ENCODE measurements around the gene RIMS1. TPM values are rescaled to one million over a fixed set of nuclear protein-coding genes. Genes with fewer than 3 reads are reported as not detected.
A peak's percentile ranks its signal among the peaks of the same experiment; 100 is the strongest.

RIMS1 gene
- total RNA-seq, 2 donors from 2014 or later, result 3.5 to 5.7 TPM

DNA sequence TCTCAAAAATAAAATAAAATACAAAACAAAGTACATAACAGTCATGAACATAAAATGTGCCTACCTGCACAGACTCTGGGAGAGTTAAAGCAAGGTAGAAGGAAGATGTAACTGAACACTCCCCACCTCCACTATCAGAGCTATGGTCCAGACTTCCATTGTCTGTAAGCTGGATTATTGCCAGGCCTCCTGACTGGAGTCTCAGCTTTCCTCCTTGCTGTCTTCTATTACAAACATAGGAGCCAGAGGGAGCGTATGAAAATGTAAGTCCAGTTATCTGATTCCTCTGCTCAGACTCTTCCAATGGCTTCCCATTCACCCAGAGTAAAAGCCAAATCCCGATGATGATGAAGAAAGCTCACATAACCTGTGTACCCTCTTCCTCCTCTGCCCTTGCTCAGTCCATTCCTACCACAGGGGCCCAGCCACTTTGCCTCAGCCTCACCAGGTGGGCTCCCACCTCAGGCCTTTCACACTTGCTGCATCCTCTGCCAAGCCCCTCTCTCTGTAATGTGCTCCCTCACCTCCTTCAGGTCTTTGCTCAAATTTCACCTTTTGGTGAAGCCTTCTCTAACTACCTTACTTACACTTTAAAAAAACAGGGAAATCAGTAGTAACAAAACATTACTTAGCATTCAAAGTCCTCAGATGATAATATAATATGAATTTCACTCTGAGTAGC is 194.1 kb downstream of the RIMS1 start:
- no peak overlapping the region for H3K4me3 ChIP-seq
- TF ChIP-seq, protein P1, sequence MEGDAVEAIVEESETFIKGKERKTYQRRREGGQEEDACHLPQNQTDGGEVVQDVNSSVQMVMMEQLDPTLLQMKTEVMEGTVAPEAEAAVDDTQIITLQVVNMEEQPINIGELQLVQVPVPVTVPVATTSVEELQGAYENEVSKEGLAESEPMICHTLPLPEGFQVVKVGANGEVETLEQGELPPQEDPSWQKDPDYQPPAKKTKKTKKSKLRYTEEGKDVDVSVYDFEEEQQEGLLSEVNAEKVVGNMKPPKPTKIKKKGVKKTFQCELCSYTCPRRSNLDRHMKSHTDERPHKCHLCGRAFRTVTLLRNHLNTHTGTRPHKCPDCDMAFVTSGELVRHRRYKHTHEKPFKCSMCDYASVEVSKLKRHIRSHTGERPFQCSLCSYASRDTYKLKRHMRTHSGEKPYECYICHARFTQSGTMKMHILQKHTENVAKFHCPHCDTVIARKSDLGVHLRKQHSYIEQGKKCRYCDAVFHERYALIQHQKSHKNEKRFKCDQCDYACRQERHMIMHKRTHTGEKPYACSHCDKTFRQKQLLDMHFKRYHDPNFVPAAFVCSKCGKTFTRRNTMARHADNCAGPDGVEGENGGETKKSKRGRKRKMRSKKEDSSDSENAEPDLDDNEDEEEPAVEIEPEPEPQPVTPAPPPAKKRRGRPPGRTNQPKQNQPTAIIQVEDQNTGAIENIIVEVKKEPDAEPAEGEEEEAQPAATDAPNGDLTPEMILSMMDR (IDR thresholded peaks at IDR 0.05), result no peak

DNA sequence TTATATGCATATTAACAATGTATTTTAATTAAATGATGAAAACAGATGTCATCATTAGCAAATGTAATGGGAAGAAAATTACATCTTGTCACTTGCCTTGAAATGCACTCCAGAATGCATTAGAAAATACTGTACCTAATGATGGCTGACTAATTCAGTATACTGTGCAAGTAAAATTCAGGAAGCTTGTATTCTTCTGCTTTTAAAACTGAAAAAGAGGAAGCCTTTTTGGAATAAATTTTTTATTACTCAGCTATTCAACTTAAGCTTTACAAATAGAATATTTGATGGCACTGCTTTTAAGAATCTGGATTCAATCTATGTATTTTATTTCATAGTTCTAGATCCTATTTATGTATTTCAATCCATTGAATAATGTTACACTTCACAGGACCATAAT is 195.5 kb downstream of the RIMS1 start:
- Histone ChIP-seq H3K27me3 (replicated peaks; ENCODE audit: insufficient read depth) (no peaks in the 10 kb centered on the region), H3K9me3 (no peaks in the 10 kb centered on the region), H3K27ac (no peak overlapping the region), H3K4me3 (no peak overlapping the region), H3K4me1 (ENCODE audit: control insufficient read depth in 1 of 2, low read depth in 2 of 2) (no peaks in the 10 kb centered on the region), H3K36me3 (no peaks in the 10 kb centered on the region)
- ATAC-seq (ENCODE audit: insufficient number of reproducible peaks, low FRiP score, low read depth), result no peak
- TF ChIP-seq, protein P1 (IDR thresholded peaks at IDR 0.05), result no peak
- DNase-seq (ENCODE audit: low spot score), result no peak

More for the DNA sequence above, 194.1 kb downstream of the RIMS1 start:
- Histone ChIP-seq H3K27me3 (replicated peaks; ENCODE audit: insufficient read depth) (no peaks in the 10 kb centered on the region), H3K27ac (no peak overlapping the region), H3K36me3 (no peaks in the 10 kb centered on the region), H3K9me3 (no peaks in the 10 kb centered on the region), H3K4me1 (ENCODE audit: control insufficient read depth in 1 of 2, low read depth in 2 of 2) (no peaks in the 10 kb centered on the region)
- DNase-seq (ENCODE audit: low spot score) (no peak), ATAC-seq (ENCODE audit: insufficient number of reproducible peaks, low FRiP score, low read depth) (no peak)

DNA sequence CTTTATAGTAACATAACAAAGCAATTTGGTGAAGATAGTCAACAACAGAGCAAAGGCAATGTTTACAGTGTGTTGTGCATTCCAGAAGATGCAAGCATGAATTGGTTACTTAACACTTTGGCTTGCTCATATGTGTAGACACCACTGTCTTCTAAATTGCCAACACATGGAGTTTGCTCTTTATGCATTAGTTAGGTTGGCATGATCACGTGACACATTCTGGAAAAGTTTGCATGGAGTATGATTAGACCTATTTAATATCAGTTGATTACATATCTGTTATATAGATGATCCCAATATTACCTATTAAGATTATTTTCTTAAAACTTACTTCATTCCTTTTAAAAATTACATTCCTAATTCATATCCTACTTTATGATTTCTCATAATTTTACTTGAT is 197.6 kb downstream of the RIMS1 start:
- ATAC-seq (ENCODE audit: insufficient number of reproducible peaks, low FRiP score, low read depth), result no peak
- TF ChIP-seq, protein P1 (IDR thresholded peaks at IDR 0.05), result no peak

DNA sequence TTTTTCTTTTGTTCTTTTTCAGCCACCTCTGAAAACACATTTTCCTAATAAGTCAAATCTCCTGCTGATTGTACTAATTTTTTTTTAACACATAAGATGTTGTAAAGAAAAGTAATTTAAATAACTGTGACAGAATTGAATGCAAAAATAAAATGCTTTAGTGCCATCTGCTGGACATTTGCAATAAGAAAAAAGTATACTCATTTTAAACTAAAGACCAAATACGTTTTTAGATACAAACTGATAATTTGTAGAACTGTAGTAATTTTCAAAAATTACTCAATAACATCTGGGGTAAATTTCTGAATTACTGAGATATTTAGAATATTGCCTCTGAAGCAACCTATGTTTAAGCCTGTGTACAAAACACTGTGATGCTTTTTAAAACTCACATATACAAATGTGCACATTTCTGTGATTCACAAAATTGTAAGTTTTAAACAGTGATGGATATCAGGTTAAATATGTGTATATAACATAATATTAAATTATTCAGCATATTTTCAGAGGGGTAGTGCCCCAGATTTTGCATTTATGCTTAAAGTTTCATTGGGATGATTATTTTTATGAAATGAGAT is 198.7 kb downstream of the RIMS1 start:
- no peaks in the 10 kb centered on the region for H3K36me3 ChIP-seq
- TF ChIP-seq, protein P1 (IDR thresholded peaks at IDR 0.05), result peak; percentile 46
- H3K4me1 ChIP-seq (ENCODE audit: control insufficient read depth in 1 of 2, low read depth in 2 of 2), result no peaks in the 10 kb centered on the region
- no peak overlapping the region for H3K27ac ChIP-seq
- ATAC-seq (ENCODE audit: insufficient number of reproducible peaks, low FRiP score, low read depth), result no peak
- H3K9me3 ChIP-seq, result no peaks in the 10 kb centered on the region
- no peak for DNase-seq (ENCODE audit: low spot score)
- no peak overlapping the region for H3K4me3 ChIP-seq
- H3K27me3 ChIP-seq (replicated peaks; ENCODE audit: insufficient read depth), result no peaks in the 10 kb centered on the region

More for the DNA sequence above, 197.6 kb downstream of the RIMS1 start:
- H3K4me1 ChIP-seq (ENCODE audit: control insufficient read depth in 1 of 2, low read depth in 2 of 2), result no peaks in the 10 kb centered on the region
- H3K4me3 ChIP-seq, result no peak overlapping the region
- no peak overlapping the region for H3K27ac ChIP-seq
- no peaks in the 10 kb centered on the region for H3K36me3 ChIP-seq
- no peaks in the 10 kb centered on the region for H3K9me3 ChIP-seq
- no peak for DNase-seq (ENCODE audit: low spot score)
- no peaks in the 10 kb centered on the region for H3K27me3 ChIP-seq (replicated peaks; ENCODE audit: insufficient read depth)

DNA sequence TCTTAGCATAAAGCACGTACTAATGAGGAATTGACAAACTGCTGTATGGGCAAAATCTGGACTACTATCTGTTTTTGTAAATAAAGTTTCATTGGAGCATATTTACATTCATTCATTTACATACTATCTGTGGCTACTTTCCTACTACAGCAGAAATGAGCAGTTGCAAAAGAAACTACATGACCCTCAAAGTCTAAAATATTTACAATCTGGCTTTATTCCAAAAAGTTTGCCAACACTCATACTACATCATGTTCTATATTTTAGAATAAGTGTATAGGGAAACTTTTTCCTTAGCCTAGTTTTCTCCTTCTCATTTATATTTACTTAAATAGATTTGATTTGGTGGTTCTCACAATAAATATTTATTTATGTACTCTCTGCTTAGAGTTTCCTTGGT is 208.2 kb downstream of the RIMS1 start:
- Histone ChIP-seq H3K27me3 (replicated peaks; ENCODE audit: insufficient read depth) (no peaks in the 10 kb centered on the region), H3K9me3 (no peaks in the 10 kb centered on the region), H3K4me3 (no peak overlapping the region), H3K36me3 (no peaks in the 10 kb centered on the region), H3K4me1 (ENCODE audit: control insufficient read depth in 1 of 2, low read depth in 2 of 2) (no peaks in the 10 kb centered on the region), H3K27ac (no peak overlapping the region)
- no peak for ATAC-seq (ENCODE audit: insufficient number of reproducible peaks, low FRiP score, low read depth)
- no peak for DNase-seq (ENCODE audit: low spot score)
- TF ChIP-seq, protein P1 (IDR thresholded peaks at IDR 0.05), result no peak
